ENCODE data around the gene RBM24.
"Not testable (repeated sequence)": the region's sequence is repeated elsewhere in the genome, so short reads cannot be mapped to it uniquely, and the experiment has no call there.

The RBM24 gene

GRCh38 chr6:17289630-17290061, 8.5 kb downstream of the RBM24 start:
- no peak overlapping the region for H3K4me3 ChIP-seq (ENCODE audit: low read depth, low read length)

- no peak overlapping the region for H3K4me3 ChIP-seq (ENCODE audit: low read depth, low read length)
These were observed 10.6 kb downstream of the RBM24 start for GRCh38 chr6:17291778-17292177.

- no peak overlapping the region for H3K4me3 ChIP-seq (ENCODE audit: low read depth, low read length)
These were observed 11.5 kb downstream of the RBM24 start for GRCh38 chr6:17292600-17293133.

- H3K4me3 ChIP-seq (ENCODE audit: low read depth, low read length) = no peak overlapping the region
These were observed 12.2 kb downstream of the RBM24 start for GRCh38 chr6:17293395-17293794.

GRCh38 chr6:17297271-17298080, 16.3 kb downstream of the RBM24 start:
- no peak overlapping the region for H3K4me3 ChIP-seq (ENCODE audit: low read depth, low read length)

- no peak overlapping the region for H3K4me3 ChIP-seq (ENCODE audit: low read depth, low read length)
These were observed 17.1 kb downstream of the RBM24 start for GRCh38 chr6:17298257-17298656.

GRCh38 chr6:17299222-17299621, 18.1 kb downstream of the RBM24 start:
- no peak overlapping the region for H3K4me3 ChIP-seq (ENCODE audit: low read depth, low read length)

GRCh38 chr6:17299750-17300149, 18.6 kb downstream of the RBM24 start:
- no peak overlapping the region for H3K4me3 ChIP-seq (ENCODE audit: low read depth, low read length)

GRCh38 chr6:17300637-17301036, 19.5 kb downstream of the RBM24 start:
- no peak overlapping the region for H3K4me3 ChIP-seq (ENCODE audit: low read depth, low read length)

GRCh38 chr6:17303444-17303843, 22.3 kb downstream of the RBM24 start:
- no peak overlapping the region for H3K4me3 ChIP-seq (ENCODE audit: low read depth, low read length)

- no peak overlapping the region for H3K4me3 ChIP-seq (ENCODE audit: low read depth, low read length)
These were observed 24.2 kb downstream of the RBM24 start for GRCh38 chr6:17305219-17306001.

GRCh38 chr6:17311595-17312311, 30.6 kb downstream of the RBM24 start:
- no peak overlapping the region for H3K4me3 ChIP-seq (ENCODE audit: low read depth, low read length)

- not testable (repeated sequence) for H3K4me3 ChIP-seq (ENCODE audit: low read depth, low read length)
These were observed 32.1 kb downstream of the RBM24 start for GRCh38 chr6:17313238-17313637.

- no peak overlapping the region for H3K4me3 ChIP-seq (ENCODE audit: low read depth, low read length)
These were observed 32.8 kb downstream of the RBM24 start for GRCh38 chr6:17313971-17314370.

- H3K4me3 ChIP-seq (ENCODE audit: low read depth, low read length) = no peak overlapping the region
These were observed 34.1 kb downstream of the RBM24 start for GRCh38 chr6:17315262-17315661.

- H3K4me3 ChIP-seq (ENCODE audit: low read depth, low read length) = no peak overlapping the region
These were observed 37.4 kb downstream of the RBM24 start for GRCh38 chr6:17318435-17319165.

GRCh38 chr6:17320266-17320665, 39.1 kb downstream of the RBM24 start:
- H3K4me3 ChIP-seq (ENCODE audit: low read depth, low read length) = not testable (repeated sequence)

GRCh38 chr6:17331238-17331637, 50.1 kb downstream of the RBM24 start:
- H3K4me3 ChIP-seq (ENCODE audit: low read depth, low read length) = no peak overlapping the region

- no peak overlapping the region for H3K4me3 ChIP-seq (ENCODE audit: low read depth, low read length)
These were observed 53.1 kb downstream of the RBM24 start for GRCh38 chr6:17334265-17334664.

- H3K4me3 ChIP-seq (ENCODE audit: low read depth, low read length) = no peak overlapping the region
These were observed 55.3 kb downstream of the RBM24 start for GRCh38 chr6:17336425-17336824.

GRCh38 chr6:17339308-17339670, 58.1 kb downstream of the RBM24 start:
- no peak overlapping the region for H3K4me3 ChIP-seq (ENCODE audit: low read depth, low read length)

Data from iPS-11a (cell line).